Measurements from ENCODE around the gene PCDHGB4. TPM values are rescaled to one million over a fixed set of nuclear protein-coding genes. Genes with fewer than 3 reads are reported as not detected.

The PCDHGB4 gene
- total RNA-seq, 1 donor, result 13.0 TPM

DNA sequence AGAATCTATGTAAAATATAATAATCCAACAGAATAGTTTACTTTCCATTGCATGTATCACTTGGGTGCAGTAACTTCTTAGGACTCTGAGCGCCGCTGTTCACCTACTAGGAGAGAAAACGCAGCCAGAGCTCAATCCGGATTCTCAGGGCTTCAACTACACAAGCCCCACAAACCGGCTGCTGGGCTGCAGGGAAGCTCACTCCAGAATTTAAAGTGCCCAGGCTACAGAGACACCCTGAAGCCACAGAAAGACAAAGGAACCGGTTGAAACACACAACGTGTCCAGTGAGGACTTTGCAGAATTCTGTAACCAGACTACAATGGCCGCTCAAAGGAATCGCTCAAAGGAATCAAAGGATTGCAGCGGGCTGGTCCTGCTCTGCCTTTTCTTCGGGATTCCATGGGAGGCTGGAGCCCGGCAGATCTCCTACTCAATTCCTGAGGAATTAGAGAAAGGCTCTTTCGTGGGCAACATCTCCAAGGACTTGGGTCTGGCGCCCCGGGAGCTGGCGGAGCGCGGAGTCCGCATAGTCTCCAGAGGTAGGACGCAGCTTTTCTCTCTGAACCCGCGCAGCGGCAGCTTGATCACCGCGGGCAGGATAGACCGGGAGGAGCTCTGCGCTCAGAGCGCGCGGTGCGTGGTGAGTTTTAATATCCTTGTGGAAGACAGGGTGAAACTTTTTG is 25.5 kb downstream of the PCDHGB4 start, which contains the start of gene PCDHGA10:
TSS of gene PCDHGA10 (plus strand) at position 134 of the 686 bp plus-strand sequence. CDS start at position 323, 189 bp downstream.

DNA sequence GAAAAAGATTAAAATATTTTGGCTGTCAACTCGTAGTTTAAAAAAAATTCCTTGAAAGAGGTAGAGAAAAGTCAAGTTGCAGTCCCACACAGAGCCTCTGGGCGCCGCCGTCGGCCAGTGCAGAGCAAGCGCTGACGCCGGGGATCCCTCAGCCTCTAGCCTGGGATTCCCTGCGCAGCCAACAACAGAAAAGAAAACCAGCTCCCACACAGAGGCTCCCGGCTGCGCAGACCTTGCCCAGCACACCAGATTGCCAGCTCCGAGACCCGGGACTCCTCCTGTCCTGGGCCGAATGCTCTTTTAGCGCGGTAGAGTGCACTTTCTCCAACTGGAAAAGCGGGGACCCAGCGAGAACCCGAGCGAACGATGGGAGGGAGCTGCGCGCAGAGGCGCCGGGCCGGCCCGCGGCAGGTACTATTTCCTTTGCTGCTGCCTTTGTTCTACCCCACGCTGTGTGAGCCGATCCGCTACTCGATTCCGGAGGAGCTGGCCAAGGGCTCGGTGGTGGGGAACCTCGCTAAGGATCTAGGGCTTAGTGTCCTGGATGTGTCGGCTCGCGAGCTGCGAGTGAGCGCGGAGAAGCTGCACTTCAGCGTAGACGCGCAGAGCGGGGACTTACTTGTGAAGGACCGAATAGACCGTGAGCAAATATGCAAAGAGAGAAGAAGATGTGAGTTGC is 30.1 kb downstream of the PCDHGB4 start, which contains the start of gene PCDHGB7:
TSS of gene PCDHGB7 (plus strand) at position 184 of the 679 bp plus-strand sequence. CDS start at position 367, 183 bp downstream.

DNA sequence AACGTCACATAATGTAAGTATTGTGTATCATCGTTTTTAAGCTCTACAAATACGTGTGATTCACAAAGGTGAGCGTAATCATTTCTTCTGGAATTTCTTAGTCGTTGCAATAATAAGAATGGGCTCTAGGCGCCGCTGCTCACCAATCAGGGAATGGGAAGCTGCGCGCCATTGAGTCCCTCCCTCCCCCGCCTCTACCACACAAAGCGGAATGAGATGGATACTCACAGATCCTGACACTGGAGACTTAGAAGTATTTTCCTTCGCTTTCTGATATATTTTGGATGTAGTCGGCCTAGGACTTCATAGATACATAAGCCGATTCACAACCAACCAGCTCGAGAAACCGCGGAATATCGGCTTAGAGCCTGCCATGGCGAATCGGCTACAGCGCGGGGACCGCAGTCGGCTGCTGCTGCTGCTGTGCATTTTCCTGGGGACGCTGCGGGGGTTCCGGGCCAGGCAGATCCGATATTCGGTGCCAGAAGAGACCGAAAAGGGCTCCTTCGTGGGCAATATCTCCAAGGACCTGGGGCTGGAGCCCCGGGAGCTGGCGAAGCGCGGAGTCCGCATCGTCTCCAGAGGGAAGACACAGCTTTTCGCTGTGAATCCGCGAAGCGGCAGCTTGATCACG is 33.5 kb downstream of the PCDHGB4 start, which contains the start of gene PCDHGA11:
TSS of gene PCDHGA11 (plus strand) at position 197 of the 634 bp plus-strand sequence. CDS start at position 374, 177 bp downstream.

DNA sequence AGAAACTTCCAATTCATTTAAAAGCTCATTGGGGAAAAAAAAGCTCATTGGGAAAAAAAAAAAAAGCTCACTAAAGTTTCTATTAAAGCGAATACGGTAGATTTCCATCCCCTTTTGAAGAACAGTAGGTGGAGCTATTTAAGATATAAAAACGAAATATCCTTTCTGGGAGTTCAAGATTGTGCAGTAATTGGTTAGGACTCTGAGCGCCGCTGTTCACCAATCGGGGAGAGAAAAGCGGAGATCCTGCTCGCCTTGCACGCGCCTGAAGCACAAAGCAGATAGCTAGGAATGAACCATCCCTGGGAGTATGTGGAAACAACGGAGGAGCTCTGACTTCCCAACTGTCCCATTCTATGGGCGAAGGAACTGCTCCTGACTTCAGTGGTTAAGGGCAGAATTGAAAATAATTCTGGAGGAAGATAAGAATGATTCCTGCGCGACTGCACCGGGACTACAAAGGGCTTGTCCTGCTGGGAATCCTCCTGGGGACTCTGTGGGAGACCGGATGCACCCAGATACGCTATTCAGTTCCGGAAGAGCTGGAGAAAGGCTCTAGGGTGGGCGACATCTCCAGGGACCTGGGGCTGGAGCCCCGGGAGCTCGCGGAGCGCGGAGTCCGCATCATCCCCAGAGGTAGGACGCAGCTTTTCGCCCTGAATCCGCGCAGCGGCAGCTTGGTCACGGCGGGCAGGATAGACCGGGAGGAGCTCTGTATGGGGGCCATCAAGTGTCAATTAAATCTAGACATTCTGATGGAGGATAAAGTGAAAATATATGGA is 43.0 kb downstream of the PCDHGB4 start, which contains the start of gene PCDHGA12:
TSS of gene PCDHGA12 (plus strand) at position 176 of the 782 bp plus-strand sequence. CDS start at position 429, 253 bp downstream.

Other genes starting within 250 kb of the PCDHGB4 start
- gene PCDHB6, start 237.6 kb upstream of the PCDHGB4 start, total RNA-seq, result 0.11 and 0.39 TPM in 2 replicates
- 0.22 and 0.79 TPM in 2 replicates for gene PCDHB7, start 215.1 kb upstream of the PCDHGB4 start, total RNA-seq
- under 0.01 TPM in 1 of 2 replicates, not detected in the other for gene PCDHB8, start 209.9 kb upstream of the PCDHGB4 start, total RNA-seq
- gene PCDHB16, start 205.3 kb upstream of the PCDHGB4 start, total RNA-seq, result under 0.01 and 0.11 TPM in 2 replicates
- gene PCDHB9, start 200.5 kb upstream of the PCDHGB4 start, total RNA-seq, result 0.54 TPM in 1 of 2 replicates, not detected in the other
- 0.39 TPM in 1 of 2 replicates, not detected in the other for gene PCDHB10, start 195.3 kb upstream of the PCDHGB4 start, total RNA-seq
- 0.39 TPM in 1 of 2 replicates, not detected in the other for gene PCDHB11, start 188.1 kb upstream of the PCDHGB4 start, total RNA-seq
- under 0.01 and 0.11 TPM in 2 replicates for gene PCDHB12, start 179.0 kb upstream of the PCDHGB4 start, total RNA-seq
- gene PCDHB13, start 173.8 kb upstream of the PCDHGB4 start, total RNA-seq, result 0.43 and 0.79 TPM in 2 replicates
- gene PCDHB14, start 164.4 kb upstream of the PCDHGB4 start, total RNA-seq, result 0.22 and 1.2 TPM in 2 replicates
- gene PCDHB15, start 142.3 kb upstream of the PCDHGB4 start, total RNA-seq, result 0.11 and 0.39 TPM in 2 replicates
- gene SLC25A2, start 83.6 kb upstream of the PCDHGB4 start, total RNA-seq, result 0.22 and 0.39 TPM in 2 replicates
- 49.9 and 60.9 TPM in 2 replicates for gene TAF7, start 66.9 kb upstream of the PCDHGB4 start, total RNA-seq
- 0.22 and 0.39 TPM in 2 replicates for gene PCDHGA1, start 57.2 kb upstream of the PCDHGB4 start, total RNA-seq
- 0.43 and 1.2 TPM in 2 replicates for gene PCDHGA2, start 48.9 kb upstream of the PCDHGB4 start, total RNA-seq
- gene PCDHGA3, start 43.9 kb upstream of the PCDHGB4 start, total RNA-seq, result 0.33 and 1.2 TPM in 2 replicates
- gene PCDHGB1, start 37.6 kb upstream of the PCDHGB4 start, total RNA-seq, result 0.98 and 2.0 TPM in 2 replicates
- gene PCDHGA4, start 32.7 kb upstream of the PCDHGB4 start, total RNA-seq, result 1.5 and 2.7 TPM in 2 replicates
- 0.33 and 2.4 TPM in 2 replicates for gene PCDHGB2, start 27.7 kb upstream of the PCDHGB4 start, total RNA-seq
- 0.43 and 1.6 TPM in 2 replicates for gene PCDHGA5, start 23.5 kb upstream of the PCDHGB4 start, total RNA-seq
- gene PCDHGB3, start 17.5 kb upstream of the PCDHGB4 start, total RNA-seq, result 3.1 and 5.9 TPM in 2 replicates
- gene PCDHGA6, start 13.8 kb upstream of the PCDHGB4 start, total RNA-seq, result 2.6 and 3.9 TPM in 2 replicates
- gene PCDHGA7, start 5.0 kb upstream of the PCDHGB4 start, total RNA-seq, result 2.8 and 5.5 TPM in 2 replicates
- gene PCDHGA8, start 4.9 kb downstream of the PCDHGB4 start, total RNA-seq, result 1.2 and 3.5 TPM in 2 replicates
- 13.7 and 15.4 TPM in 2 replicates for gene PCDHGB5, start 10.2 kb downstream of the PCDHGB4 start, total RNA-seq
- 4.3 and 5.7 TPM in 2 replicates for gene PCDHGA9, start 15.1 kb downstream of the PCDHGB4 start, total RNA-seq
- 2.3 and 3.1 TPM in 2 replicates for gene PCDHGB6, start 20.3 kb downstream of the PCDHGB4 start, total RNA-seq
- gene PCDHGA10, start 25.3 kb downstream of the PCDHGB4 start, total RNA-seq, result 4.4 and 9.4 TPM in 2 replicates
- 1.8 and 7.5 TPM in 2 replicates for gene PCDHGB7, start 30.0 kb downstream of the PCDHGB4 start, total RNA-seq
- gene PCDHGA11, start 33.4 kb downstream of the PCDHGB4 start, total RNA-seq, result 6.2 and 9.0 TPM in 2 replicates
- 6.7 and 8.2 TPM in 2 replicates for gene PCDHGA12, start 42.8 kb downstream of the PCDHGB4 start, total RNA-seq
- gene PCDHGC3, start 88.3 kb downstream of the PCDHGB4 start, total RNA-seq, result 9.4 and 10.3 TPM in 2 replicates
- 0.54 and 2.4 TPM in 2 replicates for gene PCDHGC4, start 97.3 kb downstream of the PCDHGB4 start, total RNA-seq
- 0.22 and 1.6 TPM in 2 replicates for gene PCDHGC5, start 101.4 kb downstream of the PCDHGB4 start, total RNA-seq
- gene DIAPH1, start 231.3 kb downstream of the PCDHGB4 start, total RNA-seq, result 34.2 and 47.4 TPM in 2 replicates
- 60.1 and 66.4 TPM in 2 replicates for gene HDAC3, start 249.2 kb downstream of the PCDHGB4 start, total RNA-seq
- gene RELL2, start 249.3 kb downstream of the PCDHGB4 start, total RNA-seq, result 7.5 and 9.7 TPM in 2 replicates

All from placental epithelial cell (primary cell).